C4-2B (cell line): Measurements from ENCODE around the gene KCNMB2.

Experiments
- ZFX ChIP-seq: fragments of 450-650 bp; IDR thresholded peaks from 2 replicates; pipeline ENCODE4 v1.6.1; 2017
- TF ChIP-seq, protein P1 (sequence below): fragments of 450-650 bp; conservative IDR thresholded peaks from 2 replicates; pipeline ENCODE4 v1.5.1; 2017; ENCODE audit warnings: mild to moderate bottlenecking

DNA sequence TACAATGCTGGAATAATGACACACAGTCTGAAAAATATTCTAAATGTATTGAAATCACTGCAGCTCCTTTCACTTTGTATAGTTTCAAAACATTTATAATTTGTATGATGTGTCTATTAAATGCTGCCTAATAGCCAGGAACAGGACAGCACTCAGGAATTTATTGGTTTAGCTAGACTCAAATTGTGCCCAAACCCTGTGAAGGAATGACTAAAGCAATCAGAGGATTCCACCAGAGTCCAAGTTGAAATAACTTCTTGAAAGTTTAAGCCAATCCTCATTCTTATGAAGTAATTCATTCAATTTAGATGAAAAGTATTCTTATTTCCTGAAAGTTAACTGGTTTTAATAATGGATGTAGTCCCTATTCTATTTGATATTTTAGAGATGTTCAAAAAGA is 268.4 kb downstream of the KCNMB2 start:
- TF ChIP-seq, protein P1, sequence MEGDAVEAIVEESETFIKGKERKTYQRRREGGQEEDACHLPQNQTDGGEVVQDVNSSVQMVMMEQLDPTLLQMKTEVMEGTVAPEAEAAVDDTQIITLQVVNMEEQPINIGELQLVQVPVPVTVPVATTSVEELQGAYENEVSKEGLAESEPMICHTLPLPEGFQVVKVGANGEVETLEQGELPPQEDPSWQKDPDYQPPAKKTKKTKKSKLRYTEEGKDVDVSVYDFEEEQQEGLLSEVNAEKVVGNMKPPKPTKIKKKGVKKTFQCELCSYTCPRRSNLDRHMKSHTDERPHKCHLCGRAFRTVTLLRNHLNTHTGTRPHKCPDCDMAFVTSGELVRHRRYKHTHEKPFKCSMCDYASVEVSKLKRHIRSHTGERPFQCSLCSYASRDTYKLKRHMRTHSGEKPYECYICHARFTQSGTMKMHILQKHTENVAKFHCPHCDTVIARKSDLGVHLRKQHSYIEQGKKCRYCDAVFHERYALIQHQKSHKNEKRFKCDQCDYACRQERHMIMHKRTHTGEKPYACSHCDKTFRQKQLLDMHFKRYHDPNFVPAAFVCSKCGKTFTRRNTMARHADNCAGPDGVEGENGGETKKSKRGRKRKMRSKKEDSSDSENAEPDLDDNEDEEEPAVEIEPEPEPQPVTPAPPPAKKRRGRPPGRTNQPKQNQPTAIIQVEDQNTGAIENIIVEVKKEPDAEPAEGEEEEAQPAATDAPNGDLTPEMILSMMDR, result no peak
- no peak for TF ChIP-seq ZFX
